H1 (cell line): ENCODE data around the gene PAX6. TPM values are rescaled to one million over a fixed set of nuclear protein-coding genes. Genes with fewer than 3 reads are reported as not detected.

Experiments used
- ATF2 ChIP-seq: IDR thresholded peaks from 2 replicates; pipeline ENCODE4 v1.6.1; 2012; ENCODE audit warnings: low read length, inconsistent platforms
- CHD7 ChIP-seq: fragments of 300-600 bp; sonication (generic); IDR thresholded peaks from 2 replicates; pipeline ENCODE4 v1.7.1; 2012; ENCODE audit warnings: low read length, moderate library complexity, mild to moderate bottlenecking, inconsistent platforms; ENCODE audit not compliant: insufficient replicate concordance
- CTBP2 ChIP-seq: IDR thresholded peaks from 2 replicates; pipeline ENCODE4 v1.7.0; 2011; ENCODE audit warnings: borderline replicate concordance, mild to moderate bottlenecking, moderate library complexity, mixed read lengths, low read length; ENCODE audit not compliant: insufficient read depth, insufficient read length
- HDAC6 ChIP-seq: IDR thresholded peaks from one replicate; pipeline ENCODE4 v1.7.1; 2012; ENCODE audit warnings: low read depth, mild to moderate bottlenecking, inconsistent platforms, low read length, moderate library complexity
- KDM1A ChIP-seq: fragments of 200-600, 300-600 bp; sonication (generic); IDR thresholded peaks from 2 replicates; pipeline ENCODE4 v1.7.1; 2016; ENCODE audit warnings: mild to moderate bottlenecking, low read length, borderline replicate concordance
- MAFK ChIP-seq: IDR thresholded peaks from 2 replicates; pipeline ENCODE4 v1.6.1; 2012; ENCODE audit warnings: low read depth, mild to moderate bottlenecking, improper control_type of control experiment, low read length
- SAP30 ChIP-seq: fragments of 300-600 bp; sonication (generic); IDR thresholded peaks from 2 replicates; pipeline ENCODE4 v1.7.1; 2012; ENCODE audit warnings: low read length, moderate library complexity, mild to moderate bottlenecking, inconsistent platforms; ENCODE audit not compliant: insufficient read depth, insufficient replicate concordance
- polyA plus RNA-seq, 7 experiments: library from polyadenylated mRNA; depleted of rRNA in 3 of 7; stranded (reverse) in 5 of 7; unstranded in 2 of 7; fragments of >200 nt in 5 of 7; fragments of 200-250 nt in 2 of 7; gene quantifications; 1 replicate in 5 of 7; 2 replicates in 1 of 7; 4 replicates in 1 of 7; pipeline versions ENCODE4 v1.2.1 to v1.2.3, GENCODE V29; 2011 to 2013; ENCODE audit warnings: missing spikeins in 2 of 7, mixed read lengths in 2 of 7
- total RNA-seq: library from RNA; stranded (reverse); fragmentation: NEBNext Ultra II Directional; extraction: Animal tissue kit (Norgen Biotek cat#: 25700); gene quantifications from 2 replicates; pipeline ENCODE4 v1.2.1, GENCODE V29; 2021

Gene PAX6
- total and polyA plus RNA-seq, 2 of the 8 experiments (the other 6 are each of a cell fraction or from before 2014, with no cell fraction given) = 0.30 to 0.65 TPM

- TF ChIP-seq ATF2 (no peak), MAFK (no peak), HDAC6 (no peak), CTBP2 (no peak), KDM1A (no peak), SAP30 (no peak), CHD7 (no peak)
Measured at GRCh38 chr11:31795706-31796498, 15.2 kb downstream of the PAX6 start (continued).
